ENCODE measurements around the gene ATP11B. TPM values are rescaled to one million over a fixed set of nuclear protein-coding genes. Genes with fewer than 3 reads are reported as not detected.

The ATP11B gene
- total and polyA plus RNA-seq, 10 of the 15 experiments (the other 5 are each of a cell fraction or from before 2014, with no cell fraction given) = 10.3 to 66.9 (median 36.7) TPM

- FAIRE-seq (no peak), DNase-seq (ENCODE audit: low read depth, low spot score) (no peak), ATAC-seq (no peak)
- Histone ChIP-seq H3K36me3 (ENCODE audit: control insufficient read depth in 2 of 2, insufficient read depth in 2 of 2, low read length in 1 of 2) (peaks cover 0 to 12% of the 10 kb centered on the region in 2 experiments; a peak in 1 of 4 replicates), H3K4me1 (ENCODE audit: control insufficient read depth, insufficient read depth, low read length) (peaks cover 9% of the 10 kb centered on the region; the same call in 1 of the 2 replicates), H3K27ac (ENCODE audit: control insufficient read depth, insufficient read depth) (no peak overlapping the region), H4K20me1 (ENCODE audit: control insufficient read depth, insufficient read depth) (no peaks in the 10 kb centered on the region), H2AFZ (ENCODE audit: control insufficient read depth, low read depth, low read length) (no peak overlapping the region), H3K4me2 (ENCODE audit: control insufficient read depth, insufficient read depth) (no peak overlapping the region), H3K9ac (ENCODE audit: control insufficient read depth, insufficient read depth, low read length) (no peak overlapping the region), H3K9me3 (replicated peaks; ENCODE audit: control insufficient read depth, insufficient read depth, low read length) (no peaks in the 10 kb centered on the region), H3K4me3 (no peak overlapping the region), H3K79me2 (ENCODE audit: control insufficient read depth, insufficient read depth, low read length) (no peaks in the 10 kb centered on the region), H3K27me3 (replicated peaks in 1 of 2; ENCODE audit: control insufficient read depth in 2 of 2, insufficient read depth in 2 of 2, low read length in 1 of 2) (no peaks in the 10 kb centered on the region)
- POLR2A ChIA-PET = interaction anchor here (0.6 kb wide), 1 partner anchor 1102 kb away, joined by 9 read pairs; no protein-coding TSS in a partner anchor
- 84% methylated on average over 4 of the region's 4 CpGs for WGBS (ENCODE audit: insufficient coverage, insufficient replicate concordance, low lambda C conversion rate, missing lambda C conversion rate)
- CTCF ChIA-PET = interaction anchor here (0.9 to 1.2 kb wide), 2 partner anchors 57 to 208 kb away, joined by 3 read pairs; no protein-coding TSS in a partner anchor
- in situ Hi-C loops (cut with MboI) (no loop called here), intact Hi-C loops (cut with micrococcal nuclease; ENCODE audit: unreplicated experiment) (no loop called here)
- RAD21 ChIA-PET (ENCODE audit: unreplicated experiment) = no interaction called here
- SMC1A ChIA-PET (ENCODE audit: uncharacterized antibody, unreplicated experiment) = interaction anchor here (1.6 kb wide), 1 partner anchor 12 kb away, joined by 4 read pairs; no protein-coding TSS in a partner anchor
- BruUV-seq (replicated peaks) = no TSS peak
- TF ChIP-seq SP1 (IDR thresholded peaks at IDR 0.05; ENCODE audit: low read depth, low read length) (no peak), TBL1XR1 (IDR thresholded peaks at IDR 0.05; ENCODE audit: low read depth, low read length) (no peak), SUZ12 (IDR thresholded peaks at IDR 0.05; ENCODE audit: unreplicated experiment) (no peak), FOXK2 (IDR thresholded peaks at IDR 0.05) (no peak), POLR2AphosphoS2 (IDR thresholded peaks at IDR 0.05; ENCODE audit: low read depth, low read length) (no peak), POLR2AphosphoS5 (IDR thresholded peaks at IDR 0.05; ENCODE audit: low read length) (no peak), ZNF622 (IDR thresholded peaks at IDR 0.05) (no peak), ZZZ3 (IDR thresholded peaks at IDR 0.05; ENCODE audit: control insufficient read depth, insufficient read length, low read depth) (no peak), PRDM15 (CRISPR knock-in tag; IDR thresholded peaks at IDR 0.05) (no peak), USF2 (IDR thresholded peaks at IDR 0.05; ENCODE audit: borderline replicate concordance, low read depth, low read length) (no peak), ZNF592 (IDR thresholded peaks at IDR 0.05) (no peak), SIX5 (IDR thresholded peaks at IDR 0.05; ENCODE audit: low read depth, low read length, severe bottlenecking) (no peak), BMI1 (IDR thresholded peaks at IDR 0.05; ENCODE audit: borderline replicate concordance) (no peak), RAD21 (IDR thresholded peaks at IDR 0.05; ENCODE audit: insufficient read depth, low read depth, low read length) (no peak), TCF3 (IDR thresholded peaks at IDR 0.05; ENCODE audit: borderline replicate concordance, insufficient read depth, low read depth, low read length) (no peak), NFIC (IDR thresholded peaks at IDR 0.05; ENCODE audit: low read depth, low read length) (no peak)
These were observed 128.5 kb downstream of the ATP11B start for GRCh38 chr3:182921665-182922355.
